Choroid plexus epithelial cell (primary cell): ENCODE measurements around the gene NFATC1.
A peak's percentile ranks its signal among the peaks of the same experiment; 100 is the strongest.

Experiments used
- DNase-seq: peaks from one replicate; pipeline ENCODE4 v3.0.0-alpha.2; 2010; ENCODE audit warnings: low read depth
- H3K4me3 ChIP-seq: 2 replicates; pipeline ENCODE4 v1.5.1; 2011; ENCODE audit warnings: low read depth, mild to moderate bottlenecking, control low read depth, low read length, moderate library complexity
- TF ChIP-seq, protein P1 (sequence below): conservative IDR thresholded peaks from 2 replicates; pipeline ENCODE4 v1.5.1; 2011; ENCODE audit warnings: low read depth, mild to moderate bottlenecking, control low read depth, inconsistent platforms, low read length, moderate library complexity

The NFATC1 gene

DNA sequence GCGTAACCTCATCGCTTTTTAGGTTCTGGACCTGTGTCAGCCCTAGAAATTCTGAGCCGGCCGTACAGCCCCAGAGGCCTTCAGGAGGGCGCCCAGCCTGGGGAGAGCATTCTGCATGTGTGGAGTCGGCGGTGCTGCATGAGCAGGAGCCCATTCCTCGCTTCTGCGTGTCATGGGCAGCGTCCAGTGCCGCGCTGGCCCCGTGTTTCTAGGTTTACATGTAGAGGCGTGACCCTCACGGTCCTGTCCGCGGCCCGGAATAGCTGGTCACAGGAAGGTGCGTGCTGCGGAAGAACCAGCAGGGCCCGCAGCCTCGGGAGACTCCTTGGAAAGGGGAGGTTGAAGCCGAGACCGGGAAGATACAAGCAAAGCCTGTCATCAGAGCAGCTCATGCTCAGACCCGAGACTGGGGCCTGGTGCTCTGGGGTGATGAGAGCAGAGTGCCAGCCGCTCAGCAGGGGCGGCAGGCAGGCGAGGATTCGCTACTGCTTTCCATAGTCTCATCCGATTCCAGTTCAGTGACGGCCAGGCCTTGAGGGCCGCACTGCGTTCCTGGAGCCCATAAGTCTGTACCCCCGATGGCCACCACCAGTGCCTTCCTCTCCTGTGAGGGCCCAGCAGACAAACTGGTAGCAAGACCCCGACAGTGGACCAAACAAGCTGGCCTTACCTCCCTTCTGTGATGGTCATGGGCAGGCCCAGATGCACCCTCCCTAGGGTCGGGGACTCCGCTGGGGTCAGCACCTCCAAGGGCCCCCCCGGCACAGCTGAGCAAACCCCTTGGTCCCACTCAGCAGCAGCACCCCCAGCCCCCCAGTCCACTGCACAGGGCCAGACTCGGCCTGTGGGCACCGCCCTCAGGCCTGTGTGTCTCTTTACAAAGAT is 15.6 kb upstream of the NFATC1 start:
- no peak for DNase-seq
- TF ChIP-seq, protein P1, sequence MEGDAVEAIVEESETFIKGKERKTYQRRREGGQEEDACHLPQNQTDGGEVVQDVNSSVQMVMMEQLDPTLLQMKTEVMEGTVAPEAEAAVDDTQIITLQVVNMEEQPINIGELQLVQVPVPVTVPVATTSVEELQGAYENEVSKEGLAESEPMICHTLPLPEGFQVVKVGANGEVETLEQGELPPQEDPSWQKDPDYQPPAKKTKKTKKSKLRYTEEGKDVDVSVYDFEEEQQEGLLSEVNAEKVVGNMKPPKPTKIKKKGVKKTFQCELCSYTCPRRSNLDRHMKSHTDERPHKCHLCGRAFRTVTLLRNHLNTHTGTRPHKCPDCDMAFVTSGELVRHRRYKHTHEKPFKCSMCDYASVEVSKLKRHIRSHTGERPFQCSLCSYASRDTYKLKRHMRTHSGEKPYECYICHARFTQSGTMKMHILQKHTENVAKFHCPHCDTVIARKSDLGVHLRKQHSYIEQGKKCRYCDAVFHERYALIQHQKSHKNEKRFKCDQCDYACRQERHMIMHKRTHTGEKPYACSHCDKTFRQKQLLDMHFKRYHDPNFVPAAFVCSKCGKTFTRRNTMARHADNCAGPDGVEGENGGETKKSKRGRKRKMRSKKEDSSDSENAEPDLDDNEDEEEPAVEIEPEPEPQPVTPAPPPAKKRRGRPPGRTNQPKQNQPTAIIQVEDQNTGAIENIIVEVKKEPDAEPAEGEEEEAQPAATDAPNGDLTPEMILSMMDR = no peak
- H3K4me3 ChIP-seq = no peak overlapping the region

DNA sequence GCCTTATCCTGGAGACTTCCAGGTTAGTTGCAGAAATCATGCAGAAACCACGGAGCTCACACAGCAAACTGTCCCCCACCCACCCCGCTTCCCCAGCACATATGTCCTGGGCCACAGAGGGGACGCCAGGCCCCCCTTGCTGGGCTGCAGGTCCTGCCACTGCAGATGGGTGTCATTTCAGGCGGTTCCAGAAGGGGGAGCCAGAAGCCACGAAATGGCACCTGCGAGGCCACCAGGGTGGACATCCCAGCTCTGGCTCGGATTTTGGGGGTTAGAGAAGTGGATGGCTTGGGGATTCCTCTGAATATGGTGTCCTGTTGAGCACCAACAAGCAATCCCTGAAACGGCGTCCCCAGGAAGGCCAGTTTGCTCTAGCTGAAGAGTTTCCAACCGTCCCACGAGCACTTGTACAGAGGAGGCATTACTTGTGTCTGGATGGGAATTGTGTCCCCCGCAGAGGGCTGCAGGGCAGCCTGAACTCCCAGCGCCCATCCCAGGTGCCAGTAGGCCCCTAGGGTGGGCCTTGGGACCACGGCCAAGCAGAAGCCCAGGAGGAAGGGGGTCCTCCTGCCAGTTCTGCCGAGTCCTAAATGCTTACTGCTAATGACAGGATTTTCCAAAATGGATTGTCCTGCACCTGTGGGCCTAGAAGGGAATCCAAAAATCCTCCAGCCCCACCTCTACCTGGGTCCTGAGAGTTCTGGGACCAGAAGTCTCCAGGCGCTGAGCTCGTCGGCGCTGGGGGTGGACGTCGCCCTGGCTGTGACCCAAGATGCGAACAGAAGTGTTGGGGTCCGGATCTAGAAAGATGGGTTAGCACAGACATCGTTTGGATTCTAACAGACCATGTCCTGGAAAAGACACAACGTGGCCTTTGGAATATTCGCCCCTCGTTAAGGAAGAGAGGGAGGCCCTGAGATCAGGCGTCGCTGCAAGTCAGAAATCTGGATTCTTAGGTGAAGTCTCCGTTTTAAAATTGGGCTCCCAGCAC is 14.6 kb upstream of the NFATC1 start:
- peak; percentile 56 for DNase-seq
- TF ChIP-seq, protein P1 = peak; percentile 86
- H3K4me3 ChIP-seq = no peak overlapping the region

DNA sequence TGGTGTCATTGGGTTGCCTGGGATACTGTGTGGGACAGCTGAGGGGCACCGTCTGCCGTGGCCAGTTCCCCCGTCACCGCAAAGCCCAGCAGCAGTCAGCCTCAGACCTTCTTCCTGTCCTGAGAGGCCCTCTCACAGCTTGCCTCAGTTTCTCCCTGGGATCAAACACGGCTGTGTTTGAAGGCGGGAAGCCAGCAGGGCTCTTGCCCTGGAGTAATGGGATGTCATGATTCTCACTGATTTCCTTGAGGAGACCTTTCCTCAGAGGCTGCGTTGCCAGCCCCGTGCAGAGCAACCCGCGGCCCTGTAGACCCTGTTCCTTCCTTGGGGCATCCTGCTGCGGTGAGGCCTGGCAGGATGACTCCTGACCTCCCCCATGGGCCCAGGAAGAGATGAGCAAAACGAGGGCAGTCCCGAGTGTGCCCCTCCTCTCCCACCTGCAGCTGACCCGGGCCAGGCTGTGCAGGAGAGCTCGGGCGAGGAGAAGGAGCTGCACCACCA is 13.9 kb upstream of the NFATC1 start:
- no peak overlapping the region for H3K4me3 ChIP-seq
- DNase-seq = no peak
- TF ChIP-seq, protein P1 = no peak

DNA sequence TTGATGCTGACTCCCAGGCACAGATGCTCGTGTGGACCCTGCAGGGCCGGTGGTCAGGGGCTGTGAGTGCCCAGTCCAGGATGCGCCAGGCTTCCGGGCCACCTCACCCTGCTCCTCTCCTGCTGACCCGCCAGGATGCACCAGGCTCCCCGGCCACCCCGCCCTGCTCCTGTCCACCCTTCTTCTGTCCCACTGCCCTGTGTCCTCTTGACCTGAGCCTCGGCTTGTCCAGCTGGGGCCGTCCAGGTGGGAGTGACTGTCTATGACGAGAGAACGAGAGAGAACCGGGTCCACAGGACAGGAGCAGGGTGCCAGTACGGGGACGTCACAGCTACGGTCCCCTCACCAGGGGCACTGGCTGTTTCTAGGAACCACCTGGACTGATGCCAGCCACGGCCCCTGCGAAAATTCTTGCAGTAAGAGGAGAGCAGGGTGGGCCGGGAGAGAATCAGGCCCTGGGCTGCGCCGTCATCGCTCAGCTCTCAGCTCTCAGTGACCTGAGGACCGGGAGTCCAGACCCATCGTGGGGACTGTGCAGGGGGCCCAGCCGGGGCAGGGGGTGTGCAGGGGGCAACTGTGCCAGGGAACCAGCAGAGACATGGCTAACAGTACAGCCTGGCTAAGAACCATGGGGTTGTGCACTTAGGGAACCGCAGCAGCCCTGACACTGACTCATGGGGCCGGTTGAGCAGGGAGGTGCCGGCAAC is 12.9 kb upstream of the NFATC1 start:
- H3K4me3 ChIP-seq = no peak overlapping the region
- TF ChIP-seq, protein P1 = no peak
- DNase-seq = no peak

DNA sequence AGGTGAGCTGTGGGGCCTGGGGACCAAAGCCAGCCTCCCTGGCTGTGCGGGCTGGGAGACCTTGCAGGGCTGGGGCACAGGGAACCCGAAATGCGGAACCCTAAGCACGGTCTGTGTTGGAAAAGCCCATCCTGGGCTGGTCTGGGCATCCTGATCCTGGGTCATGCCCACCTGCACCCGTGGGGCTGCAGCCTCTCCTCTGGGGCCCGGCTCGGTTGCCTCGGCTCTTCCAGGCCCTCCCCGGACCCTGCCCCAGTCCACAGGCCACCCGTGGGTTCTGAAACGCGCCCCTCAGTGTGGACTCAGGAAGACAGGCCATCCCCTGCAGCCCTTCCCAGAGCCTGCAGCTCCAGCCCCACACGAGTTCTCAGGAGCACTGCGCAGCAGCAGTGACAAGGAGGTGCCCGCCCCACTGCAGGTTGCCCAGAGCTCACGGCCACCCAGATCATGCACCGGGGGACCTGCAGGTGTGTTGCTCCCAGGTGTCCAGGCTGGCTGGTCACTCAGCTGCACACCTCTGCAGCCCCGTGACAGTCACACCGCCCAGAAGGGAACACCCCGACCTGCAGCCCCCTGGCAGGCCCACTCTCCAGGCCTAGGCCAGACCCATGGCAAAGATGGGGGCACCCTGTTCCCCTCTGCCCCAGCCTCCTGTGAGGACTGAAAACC is 12.2 kb upstream of the NFATC1 start:
- TF ChIP-seq, protein P1 = no peak
- DNase-seq = no peak
- H3K4me3 ChIP-seq = no peak overlapping the region
